Measurements from ENCODE around the gene MRPL58. TPM values are rescaled to one million over a fixed set of nuclear protein-coding genes. Genes with fewer than 3 reads are reported as not detected.
"Not testable (repeated sequence)": the region's sequence is repeated elsewhere in the genome, so short reads cannot be mapped to it uniquely, and the experiment has no call there.

MRPL58 gene
- total RNA-seq, 2 experiments from 2014 or later = 75.3 to 84.2 TPM

DNA sequence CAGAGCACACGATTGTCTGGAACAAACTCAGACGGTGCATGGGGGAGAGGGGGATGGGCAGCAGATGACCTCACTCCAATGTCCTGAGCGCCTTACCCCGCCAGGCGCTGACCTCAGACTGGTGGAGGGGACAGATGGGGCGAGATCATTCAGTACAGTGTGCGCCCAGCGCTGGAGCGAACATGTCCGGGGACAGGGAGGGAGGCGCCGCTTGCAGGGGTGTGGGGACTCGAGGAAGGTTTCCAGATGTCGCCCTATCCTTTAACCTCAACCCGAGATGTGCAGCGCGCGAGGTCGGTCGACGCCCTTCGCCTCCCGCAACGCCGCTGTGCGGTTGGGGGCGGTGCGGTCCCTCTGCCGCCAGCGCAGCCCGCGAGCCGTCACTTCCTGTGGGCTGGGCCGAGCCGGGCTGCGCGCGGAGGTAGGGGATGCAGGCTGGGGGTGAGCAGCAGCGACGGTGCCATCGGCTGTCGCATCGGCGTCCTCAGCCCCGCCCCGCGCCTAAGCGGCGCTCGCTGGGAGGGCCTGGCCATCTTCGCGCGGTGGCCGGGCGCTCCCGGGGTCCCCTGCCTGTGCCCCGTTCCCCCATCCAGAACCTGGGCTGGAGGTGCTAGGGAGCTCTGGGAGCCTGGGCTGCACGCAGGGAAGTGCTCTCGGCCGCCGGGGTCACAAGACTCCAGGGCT, 30.3 kb upstream of the MRPL58 start:
- CTCF ChIA-PET (ENCODE audit: unreplicated experiment) = interaction anchor here (0.6 kb wide), 1 partner anchor 225 kb away, joined by 3 read pairs; no protein-coding TSS in a partner anchor
- Histone ChIP-seq H3K4me3 (ENCODE audit: low read depth, low read length, poor library complexity, severe bottlenecking) (peak overlapping the region; percentile 71), H3K36me3 (ENCODE audit: insufficient read depth, low read length) (no peaks in the 10 kb centered on the region), H3K27ac (ENCODE audit: low read depth, low read length, poor library complexity, severe bottlenecking) (no peak overlapping the region), H4K20me1 (ENCODE audit: insufficient read depth, low read length) (no peaks in the 10 kb centered on the region), H3K9me2 (ENCODE audit: insufficient read depth, low read length) (no peaks in the 10 kb centered on the region), H3K9me3 (ENCODE audit: low read length) (no peaks in the 10 kb centered on the region), H3K79me2 (ENCODE audit: insufficient read depth, low read depth, low read length) (no peaks in the 10 kb centered on the region), H3K4me2 (ENCODE audit: low read length) (peak overlapping the region; percentile 78), H3K4me1 (ENCODE audit: insufficient read depth, low read length, poor library complexity, severe bottlenecking) (peaks cover 25% of the 10 kb centered on the region), H2AFZ (ENCODE audit: low read length) (peak overlapping the region; percentile 79)
- peak; percentile 87 for DNase-seq (ENCODE audit: low spot score)
- no peak for TF ChIP-seq EZH2phosphoT487 (IDR thresholded peaks at IDR 0.05; ENCODE audit: borderline replicate concordance, low read depth, low read length)
- TF ChIP-seq, protein P1, sequence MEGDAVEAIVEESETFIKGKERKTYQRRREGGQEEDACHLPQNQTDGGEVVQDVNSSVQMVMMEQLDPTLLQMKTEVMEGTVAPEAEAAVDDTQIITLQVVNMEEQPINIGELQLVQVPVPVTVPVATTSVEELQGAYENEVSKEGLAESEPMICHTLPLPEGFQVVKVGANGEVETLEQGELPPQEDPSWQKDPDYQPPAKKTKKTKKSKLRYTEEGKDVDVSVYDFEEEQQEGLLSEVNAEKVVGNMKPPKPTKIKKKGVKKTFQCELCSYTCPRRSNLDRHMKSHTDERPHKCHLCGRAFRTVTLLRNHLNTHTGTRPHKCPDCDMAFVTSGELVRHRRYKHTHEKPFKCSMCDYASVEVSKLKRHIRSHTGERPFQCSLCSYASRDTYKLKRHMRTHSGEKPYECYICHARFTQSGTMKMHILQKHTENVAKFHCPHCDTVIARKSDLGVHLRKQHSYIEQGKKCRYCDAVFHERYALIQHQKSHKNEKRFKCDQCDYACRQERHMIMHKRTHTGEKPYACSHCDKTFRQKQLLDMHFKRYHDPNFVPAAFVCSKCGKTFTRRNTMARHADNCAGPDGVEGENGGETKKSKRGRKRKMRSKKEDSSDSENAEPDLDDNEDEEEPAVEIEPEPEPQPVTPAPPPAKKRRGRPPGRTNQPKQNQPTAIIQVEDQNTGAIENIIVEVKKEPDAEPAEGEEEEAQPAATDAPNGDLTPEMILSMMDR (conservative IDR thresholded peaks at IDR 0.05; ENCODE audit: low read length) = peak; percentile 25; the same call in 1 of the 2 replicates
- POLR2A ChIA-PET = no interaction called here
- intact Hi-C loops (cut with micrococcal nuclease; ENCODE audit: unreplicated experiment) = no loop called here
- BruUV-seq (replicated peaks) = no TSS peak

DNA sequence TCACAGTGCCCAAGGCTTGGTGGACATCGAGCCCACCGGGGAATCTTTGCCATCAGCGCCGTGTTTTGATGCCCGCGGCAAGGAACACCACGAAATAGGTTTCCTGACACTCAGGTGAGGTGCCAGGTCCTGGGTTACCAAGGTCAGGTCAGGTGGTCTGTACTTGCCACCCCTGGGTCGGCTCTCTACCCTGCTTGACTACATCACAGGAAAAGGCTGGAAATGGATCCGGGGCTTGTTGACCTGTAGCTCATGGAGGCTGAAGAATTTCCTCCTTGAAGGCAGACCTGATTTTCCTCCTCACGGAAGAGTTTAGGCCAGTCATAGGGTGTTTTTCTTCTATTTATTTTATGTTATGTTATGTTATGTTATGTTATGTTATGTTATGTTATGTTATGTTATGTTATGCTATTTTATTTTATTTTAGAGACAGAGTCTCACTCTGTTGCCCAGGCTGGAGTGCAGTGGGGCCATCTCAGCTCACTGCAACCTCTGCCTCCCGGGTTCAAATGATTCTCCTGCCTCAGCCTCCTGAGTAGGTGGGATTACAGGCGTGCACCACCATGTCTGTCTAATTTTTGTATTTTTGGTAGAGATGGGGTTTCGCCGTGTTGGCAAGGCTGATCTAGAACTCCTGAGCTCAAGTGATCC, 29.7 kb upstream of the MRPL58 start:
- H3K27ac ChIP-seq (ENCODE audit: low read depth, low read length, poor library complexity, severe bottlenecking); H4K20me1 ChIP-seq (ENCODE audit: insufficient read depth, low read length); H3K79me2 ChIP-seq (ENCODE audit: insufficient read depth, low read depth, low read length); H3K9me2 ChIP-seq (ENCODE audit: insufficient read depth, low read length); intact Hi-C loops (cut with micrococcal nuclease; ENCODE audit: unreplicated experiment); H3K9me3 ChIP-seq (ENCODE audit: low read length); H3K36me3 ChIP-seq (ENCODE audit: insufficient read depth, low read length); BruUV-seq (replicated peaks): not testable (repeated sequence)
- ChIA-PET CTCF (ENCODE audit: unreplicated experiment) (interaction anchor here (0.6 kb wide), 2 partner anchors 22 to 225 kb away, joined by 3 read pairs; no protein-coding TSS in a partner anchor), POLR2A (interaction anchor here (1.2 kb wide), 2 partner anchors 21 to 26 kb away, joined by 3 to 5 read pairs; no protein-coding TSS in a partner anchor)
- DNase-seq (ENCODE audit: low spot score) = peak; percentile 36
- Histone ChIP-seq H3K4me2 (ENCODE audit: low read length) (peak overlapping the region; percentile 78), H3K4me1 (ENCODE audit: insufficient read depth, low read length, poor library complexity, severe bottlenecking) (peaks cover 27% of the 10 kb centered on the region), H3K4me3 (ENCODE audit: low read depth, low read length, poor library complexity, severe bottlenecking) (peak overlapping the region; percentile 71), H2AFZ (ENCODE audit: low read length) (peak overlapping the region; percentile 79)

DNA sequence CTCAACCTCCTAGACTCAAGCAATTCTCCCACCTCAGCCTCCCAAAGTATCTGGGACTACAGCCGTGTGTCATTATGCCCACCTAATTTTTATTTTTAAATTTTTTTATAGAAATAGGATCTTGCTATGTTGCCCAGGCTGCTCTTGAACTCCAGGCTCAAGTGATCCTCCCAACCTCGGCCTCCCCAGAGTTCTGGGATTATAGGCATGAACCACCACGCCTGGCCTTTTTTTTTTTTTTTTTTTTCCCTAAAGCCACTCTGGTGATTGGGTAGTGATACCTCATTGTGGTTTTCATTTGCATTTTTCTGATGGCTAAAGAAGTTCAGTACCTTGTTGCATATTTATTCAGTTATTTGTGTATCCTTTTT, 26.3 kb upstream of the MRPL58 start:
- H3K9me3 ChIP-seq (ENCODE audit: low read length) = no peaks in the 10 kb centered on the region
- H3K36me3 ChIP-seq (ENCODE audit: insufficient read depth, low read length) = no peaks in the 10 kb centered on the region
- H2AFZ ChIP-seq (ENCODE audit: low read length) = no peak overlapping the region
- intact Hi-C loops (cut with micrococcal nuclease; ENCODE audit: unreplicated experiment) = no loop called here
- no peak overlapping the region for H3K4me3 ChIP-seq (ENCODE audit: low read depth, low read length, poor library complexity, severe bottlenecking)
- no peak overlapping the region for H3K4me2 ChIP-seq (ENCODE audit: low read length)
- no peaks in the 10 kb centered on the region for H4K20me1 ChIP-seq (ENCODE audit: insufficient read depth, low read length)
- ChIA-PET CTCF (ENCODE audit: unreplicated experiment) (no interaction called here), POLR2A (interaction anchor here (0.6 to 1.5 kb wide), 4 partner anchors 26 to 1161 kb away, joined by 3 to 6 read pairs (median 3); no protein-coding TSS in a partner anchor)
- no peak overlapping the region for H3K27ac ChIP-seq (ENCODE audit: low read depth, low read length, poor library complexity, severe bottlenecking)
- H3K4me1 ChIP-seq (ENCODE audit: insufficient read depth, low read length, poor library complexity, severe bottlenecking) = peaks cover 34% of the 10 kb centered on the region
- TF ChIP-seq, protein P1 (conservative IDR thresholded peaks at IDR 0.05; ENCODE audit: low read length) = no peak
- TF ChIP-seq EZH2phosphoT487 (IDR thresholded peaks at IDR 0.05; ENCODE audit: borderline replicate concordance, low read depth, low read length) = no peak
- no peaks in the 10 kb centered on the region for H3K79me2 ChIP-seq (ENCODE audit: insufficient read depth, low read depth, low read length)
- BruUV-seq (replicated peaks) = no TSS peak
- no peak for DNase-seq (ENCODE audit: low spot score)
- H3K9me2 ChIP-seq (ENCODE audit: insufficient read depth, low read length) = no peaks in the 10 kb centered on the region

Data from OCI-LY7 (cell line).